C4-2B (cell line): ENCODE data around the gene RUVBL1.

Source experiments
- ZFX ChIP-seq: fragments of 450-650 bp; IDR thresholded peaks from 2 replicates; pipeline ENCODE4 v1.6.1; 2017
- TF ChIP-seq, protein P1 (sequence below): fragments of 450-650 bp; conservative IDR thresholded peaks from 2 replicates; pipeline ENCODE4 v1.5.1; 2017; ENCODE audit warnings: mild to moderate bottlenecking

DNA sequence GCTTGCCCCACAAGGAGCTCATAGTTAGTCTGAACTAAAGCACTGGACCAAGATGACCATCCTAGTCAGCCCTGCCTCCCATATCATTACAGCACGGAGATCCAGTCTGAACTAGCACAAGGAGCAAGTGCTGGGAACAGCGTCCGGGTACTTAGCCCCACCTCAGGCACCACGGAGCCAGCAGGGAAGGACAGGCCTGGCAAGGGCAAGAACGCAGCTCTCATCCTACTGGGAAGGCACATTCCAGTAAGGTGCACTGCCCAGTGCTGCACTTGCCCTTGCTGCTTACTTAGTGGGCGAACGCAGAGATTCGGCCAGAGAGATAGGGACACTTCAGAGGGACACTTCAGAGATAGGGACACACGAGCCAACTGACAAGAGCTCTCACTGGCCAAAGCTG, 43.8 kb downstream of the RUVBL1 start:
- TF ChIP-seq, protein P1, sequence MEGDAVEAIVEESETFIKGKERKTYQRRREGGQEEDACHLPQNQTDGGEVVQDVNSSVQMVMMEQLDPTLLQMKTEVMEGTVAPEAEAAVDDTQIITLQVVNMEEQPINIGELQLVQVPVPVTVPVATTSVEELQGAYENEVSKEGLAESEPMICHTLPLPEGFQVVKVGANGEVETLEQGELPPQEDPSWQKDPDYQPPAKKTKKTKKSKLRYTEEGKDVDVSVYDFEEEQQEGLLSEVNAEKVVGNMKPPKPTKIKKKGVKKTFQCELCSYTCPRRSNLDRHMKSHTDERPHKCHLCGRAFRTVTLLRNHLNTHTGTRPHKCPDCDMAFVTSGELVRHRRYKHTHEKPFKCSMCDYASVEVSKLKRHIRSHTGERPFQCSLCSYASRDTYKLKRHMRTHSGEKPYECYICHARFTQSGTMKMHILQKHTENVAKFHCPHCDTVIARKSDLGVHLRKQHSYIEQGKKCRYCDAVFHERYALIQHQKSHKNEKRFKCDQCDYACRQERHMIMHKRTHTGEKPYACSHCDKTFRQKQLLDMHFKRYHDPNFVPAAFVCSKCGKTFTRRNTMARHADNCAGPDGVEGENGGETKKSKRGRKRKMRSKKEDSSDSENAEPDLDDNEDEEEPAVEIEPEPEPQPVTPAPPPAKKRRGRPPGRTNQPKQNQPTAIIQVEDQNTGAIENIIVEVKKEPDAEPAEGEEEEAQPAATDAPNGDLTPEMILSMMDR, result no peak
- TF ChIP-seq ZFX, result no peak
